GM12878 (cell line): ENCODE data around the gene LYL1.

Experiments
- CTCF ChIP-seq, 3 experiments: IDR thresholded peaks in 2 of 3; conservative IDR thresholded peaks in 1 of 3; 2 replicates each; pipeline ENCODE4 v1.5.1; 2011; ENCODE audit warnings: low read depth in 3 of 3, low read length in 3 of 3, mild to moderate bottlenecking in 3 of 3, control low read depth in 2 of 3, moderate library complexity in 2 of 3, inconsistent platforms in 1 of 3, mixed read lengths in 1 of 3; ENCODE audit not compliant: control insufficient read depth in 2 of 3, insufficient read depth in 1 of 3; ENCODE audit errors: extremely low read depth in 1 of 3
- EZH2 ChIP-seq: IDR thresholded peaks from 2 replicates; pipeline ENCODE4 v1.6.1; 2012; ENCODE audit warnings: low read depth, mild to moderate bottlenecking, control low read depth, inconsistent platforms, low read length, borderline replicate concordance; ENCODE audit not compliant: control insufficient read depth
- JUNB ChIP-seq: IDR thresholded peaks from 2 replicates; pipeline ENCODE4 v1.6.1; 2016; ENCODE audit warnings: antibody characterized with exemption, mild to moderate bottlenecking
- MAX ChIP-seq: IDR thresholded peaks from 2 replicates; pipeline ENCODE4 v1.6.1; 2012; ENCODE audit warnings: low read depth, low read length, improper control_type of control experiment
- POLR2A ChIP-seq: IDR thresholded peaks from 2 replicates; pipeline ENCODE4 v1.6.1; 2011; ENCODE audit warnings: low read depth, mild to moderate bottlenecking, low read length
- SUPT20H ChIP-seq: IDR thresholded peaks from 2 replicates; pipeline ENCODE4 v1.6.1; 2011; ENCODE audit warnings: low read depth, mild to moderate bottlenecking, low read length, moderate library complexity, borderline replicate concordance; ENCODE audit not compliant: control insufficient read depth
- ZNF207 ChIP-seq: fragments of 450-650 bp; IDR thresholded peaks from 2 replicates; pipeline ENCODE4 v1.6.1; 2014; ENCODE audit warnings: antibody characterized with exemption, mild to moderate bottlenecking, borderline replicate concordance
- ZZZ3 ChIP-seq: IDR thresholded peaks from 2 replicates; pipeline ENCODE4 v1.6.1; 2011; ENCODE audit warnings: low read depth; ENCODE audit not compliant: control insufficient read depth, insufficient read length
- TF ChIP-seq, protein P1 (sequence below): fragments of 450-650 bp; formaldehyde crosslinking; IDR thresholded peaks from 2 replicates; pipeline ENCODE4 v1.5.0; 2022; ENCODE audit warnings: mild to moderate bottlenecking, missing genetic modification characterization

DNA sequence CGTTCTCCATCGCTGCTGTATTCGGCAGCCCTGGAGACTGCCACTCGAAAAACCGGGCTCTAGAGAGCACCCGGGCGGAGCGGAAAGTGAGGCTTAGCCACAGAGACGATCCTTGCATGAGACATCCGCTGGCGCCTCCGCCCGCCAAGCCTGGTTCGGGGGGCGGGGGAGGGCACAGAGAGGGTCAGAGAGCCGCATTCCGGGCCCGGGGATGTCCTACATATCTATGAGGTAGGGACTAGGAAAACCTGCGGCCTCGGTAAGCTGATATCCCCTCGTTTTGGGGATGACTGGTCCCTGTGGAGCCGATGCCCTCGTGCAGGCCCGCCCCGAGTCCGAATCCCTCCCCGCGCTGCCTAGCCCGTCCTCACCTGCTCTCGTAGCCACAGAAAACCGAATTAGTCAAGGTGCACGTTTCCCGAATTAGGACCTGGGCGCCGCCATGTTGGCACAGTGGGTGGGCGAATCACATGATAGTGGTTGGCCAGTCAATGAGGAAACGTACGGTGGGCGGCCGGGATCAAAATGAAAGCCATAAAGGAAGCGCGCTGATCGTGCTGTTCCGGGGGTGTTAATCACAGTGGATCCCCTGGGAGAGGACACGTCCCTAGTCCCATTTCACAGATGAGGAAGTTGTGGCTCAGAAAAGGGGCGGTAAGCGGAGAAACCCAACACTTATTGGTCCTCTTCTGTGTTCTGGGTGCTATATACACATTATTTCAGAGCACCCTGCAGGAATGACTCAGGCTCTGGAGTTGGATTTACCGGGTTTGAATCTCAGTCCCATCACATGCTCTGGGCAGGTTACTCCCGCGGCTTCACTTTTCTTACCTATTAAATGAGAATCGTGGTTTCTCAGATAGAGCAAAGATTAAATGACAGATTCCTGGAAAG, 13.9 kb upstream of the LYL1 start, which contains the start of gene TRMT1:
- TF ChIP-seq CTCF (IDR thresholded peaks at IDR 0.05 in 2 of 3, conservative IDR thresholded peaks at IDR 0.05 in 1 of 3; ENCODE audit: control insufficient read depth in 2 of 3, extremely low read depth in 1 of 3, insufficient read depth in 1 of 3, low read depth in 3 of 3, low read length in 3 of 3) = no peak
- TF ChIP-seq SUPT20H = no peak
- TF ChIP-seq, protein P1, sequence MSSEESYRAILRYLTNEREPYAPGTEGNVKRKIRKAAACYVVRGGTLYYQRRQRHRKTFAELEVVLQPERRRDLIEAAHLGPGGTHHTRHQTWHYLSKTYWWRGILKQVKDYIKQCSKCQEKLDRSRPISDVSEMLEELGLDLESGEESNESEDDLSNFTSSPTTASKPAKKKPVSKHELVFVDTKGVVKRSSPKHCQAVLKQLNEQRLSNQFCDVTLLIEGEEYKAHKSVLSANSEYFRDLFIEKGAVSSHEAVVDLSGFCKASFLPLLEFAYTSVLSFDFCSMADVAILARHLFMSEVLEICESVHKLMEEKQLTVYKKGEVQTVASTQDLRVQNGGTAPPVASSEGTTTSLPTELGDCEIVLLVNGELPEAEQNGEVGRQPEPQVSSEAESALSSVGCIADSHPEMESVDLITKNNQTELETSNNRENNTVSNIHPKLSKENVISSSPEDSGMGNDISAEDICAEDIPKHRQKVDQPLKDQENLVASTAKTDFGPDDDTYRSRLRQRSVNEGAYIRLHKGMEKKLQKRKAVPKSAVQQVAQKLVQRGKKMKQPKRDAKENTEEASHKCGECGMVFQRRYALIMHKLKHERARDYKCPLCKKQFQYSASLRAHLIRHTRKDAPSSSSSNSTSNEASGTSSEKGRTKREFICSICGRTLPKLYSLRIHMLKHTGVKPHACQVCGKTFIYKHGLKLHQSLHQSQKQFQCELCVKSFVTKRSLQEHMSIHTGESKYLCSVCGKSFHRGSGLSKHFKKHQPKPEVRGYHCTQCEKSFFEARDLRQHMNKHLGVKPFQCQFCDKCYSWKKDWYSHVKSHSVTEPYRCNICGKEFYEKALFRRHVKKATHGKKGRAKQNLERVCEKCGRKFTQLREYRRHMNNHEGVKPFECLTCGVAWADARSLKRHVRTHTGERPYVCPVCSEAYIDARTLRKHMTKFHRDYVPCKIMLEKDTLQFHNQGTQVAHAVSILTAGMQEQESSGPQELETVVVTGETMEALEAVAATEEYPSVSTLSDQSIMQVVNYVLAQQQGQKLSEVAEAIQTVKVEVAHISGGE (CRISPR knock-in tag) = no peak
- no peak for TF ChIP-seq ZZZ3
- peak; percentile 73 for TF ChIP-seq POLR2A
- TF ChIP-seq ZNF207 = peak; percentile 59; the same call in 1 of the 2 replicates
- TF ChIP-seq MAX = peak; percentile 100
- no peak for TF ChIP-seq EZH2
- TF ChIP-seq JUNB = no peak
